ENCODE results near the gene CCP110.

CCP110 gene

GRCh38 chr16:19555186-19555937, 31.6 kb downstream of the CCP110 start, which contains the start of gene VPS35L:
Gene VPS35L (plus strand): TSS chr16:19555703. CDS start chr16:19555730, 27 bp downstream.
- peak; percentile 99 for DNase-seq

DNA sequence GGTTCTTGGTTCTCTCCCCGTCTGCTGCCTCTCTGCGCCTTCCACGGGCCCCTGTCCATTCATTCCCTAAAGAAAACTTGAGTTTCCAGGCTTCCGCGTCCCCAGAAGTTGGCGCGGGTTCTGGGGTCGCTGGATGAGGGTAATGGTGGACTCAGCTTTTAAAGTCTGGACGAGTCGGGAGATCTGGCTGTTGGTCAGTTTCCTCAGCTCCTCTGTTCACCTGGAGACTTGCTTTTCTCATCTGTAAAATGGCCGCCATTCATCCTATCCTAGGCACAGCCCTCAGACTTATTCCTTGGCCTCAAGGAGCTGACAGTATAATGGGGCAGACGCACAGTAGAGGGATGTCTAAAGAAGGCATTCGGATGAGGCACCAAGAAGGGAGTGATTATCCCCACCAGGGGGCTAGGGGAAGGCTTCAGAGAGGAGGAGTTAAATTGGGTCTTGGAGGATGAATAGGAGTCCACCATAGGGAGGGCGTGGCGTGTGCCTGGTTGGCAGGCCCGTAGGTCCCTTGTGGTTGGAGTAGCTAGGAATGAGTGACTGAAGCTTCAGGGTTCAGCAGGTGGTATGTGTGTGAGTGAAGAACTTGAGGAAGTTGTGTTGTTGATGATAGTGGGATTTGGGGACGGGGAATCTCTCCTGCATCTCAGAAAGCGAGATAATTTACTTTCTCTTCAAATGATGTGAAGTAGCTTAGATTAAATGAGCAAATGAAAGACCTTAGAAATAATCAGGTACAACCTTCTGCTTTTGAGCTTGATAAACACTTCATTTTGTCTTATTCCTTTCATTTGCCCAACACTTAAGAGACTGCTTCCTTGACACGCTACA, 32.4 kb downstream of the CCP110 start:
- peak; percentile 32 for DNase-seq

GRCh38 chr16:19559242-19559910, 35.6 kb downstream of the CCP110 start:
- DNase-seq = peak; percentile 61

GRCh38 chr16:19560078-19560477, 36.3 kb downstream of the CCP110 start:
- DNase-seq = no peak

DNA sequence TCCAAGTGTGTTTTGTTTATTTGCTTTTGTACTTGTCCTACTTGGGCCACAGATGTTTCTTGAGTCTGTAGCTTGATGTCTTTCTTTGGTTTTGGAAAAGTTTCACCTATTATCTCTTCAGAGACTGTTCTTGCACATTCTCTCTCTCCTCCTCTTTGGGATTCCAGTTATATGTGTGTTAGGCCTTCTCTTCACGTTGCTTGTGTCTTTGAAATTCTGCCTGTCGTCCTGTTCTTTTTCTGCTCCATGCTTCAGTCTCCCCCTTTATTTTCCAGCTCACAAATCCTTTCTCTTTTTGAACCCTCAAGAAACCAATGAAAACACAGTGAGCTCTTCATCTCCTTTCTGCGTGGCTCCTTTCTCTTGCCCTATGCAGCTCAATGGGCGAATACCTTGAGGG, 39.6 kb downstream of the CCP110 start:
- DNase-seq = no peak

GRCh38 chr16:19566362-19566761, 42.6 kb downstream of the CCP110 start:
- DNase-seq = no peak

- no peak for DNase-seq
Observed at GRCh38 chr16:19567560-19567959, 43.8 kb downstream of the CCP110 start.

GRCh38 chr16:19573997-19574396, 50.3 kb downstream of the CCP110 start:
- DNase-seq = no peak

- no peak for DNase-seq
Observed at GRCh38 chr16:19574615-19575014, 50.9 kb downstream of the CCP110 start.

DNA sequence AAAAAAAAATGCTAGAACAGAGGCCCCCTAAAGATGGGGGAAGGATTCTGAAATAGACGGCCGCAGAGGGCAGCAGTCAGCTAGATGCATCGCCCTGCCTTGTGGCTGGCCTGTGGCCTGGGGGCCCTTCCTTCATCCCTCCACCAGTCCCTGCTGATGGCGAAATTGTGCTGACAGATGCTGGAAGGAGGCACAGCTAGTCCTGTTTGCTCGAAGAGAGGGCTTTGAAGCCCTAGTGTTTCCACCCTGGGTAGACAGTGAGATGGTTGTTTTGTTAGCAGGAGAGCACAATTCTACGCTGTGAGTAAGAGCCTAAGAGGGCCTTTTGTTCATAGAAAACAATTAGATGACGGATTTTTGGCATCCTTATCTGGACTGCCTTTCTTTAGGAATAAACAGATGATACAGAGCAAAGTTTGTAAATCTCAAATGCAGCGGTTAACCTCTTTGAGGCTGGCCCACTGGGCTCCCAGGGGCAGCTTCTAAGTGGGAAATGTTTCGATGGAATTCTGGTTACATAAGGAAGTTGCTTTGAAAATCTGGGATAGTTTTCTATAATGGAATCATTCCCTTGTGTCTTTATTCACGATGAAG, 54.7 kb downstream of the CCP110 start:
- DNase-seq = peak; percentile 7

- DNase-seq = no peak
Observed at GRCh38 chr16:19582050-19582831, 58.5 kb downstream of the CCP110 start.

DNA sequence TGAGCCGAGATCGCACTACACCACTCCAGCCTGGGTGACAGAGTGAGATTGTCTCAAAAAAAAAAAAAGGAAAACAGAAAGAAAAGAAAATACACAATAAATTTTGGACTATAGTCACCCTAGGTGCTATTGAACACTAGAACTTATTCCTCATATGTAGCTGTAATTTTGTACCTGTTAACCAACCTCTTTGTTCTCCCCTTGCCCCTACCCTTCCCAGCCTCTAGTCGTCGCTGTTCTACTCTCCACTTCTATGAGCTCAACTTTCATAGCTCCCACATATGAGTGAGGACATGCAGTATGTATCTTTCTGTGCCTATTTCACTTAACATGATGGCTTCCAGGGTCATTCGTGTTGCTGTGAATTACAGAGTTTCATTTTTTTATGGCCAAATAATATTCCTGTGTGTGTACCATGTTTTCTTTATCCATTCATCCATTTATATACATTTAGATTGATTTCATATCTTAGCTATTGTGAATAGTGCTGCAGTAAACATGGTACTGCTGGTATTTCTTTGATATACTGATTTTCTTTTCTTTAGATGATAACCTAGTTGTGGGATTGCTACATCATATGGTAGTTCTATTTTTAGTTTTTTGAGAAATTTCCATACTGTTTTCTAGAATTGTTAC, 60.0 kb downstream of the CCP110 start:
- peak; percentile 50 for DNase-seq

DNA sequence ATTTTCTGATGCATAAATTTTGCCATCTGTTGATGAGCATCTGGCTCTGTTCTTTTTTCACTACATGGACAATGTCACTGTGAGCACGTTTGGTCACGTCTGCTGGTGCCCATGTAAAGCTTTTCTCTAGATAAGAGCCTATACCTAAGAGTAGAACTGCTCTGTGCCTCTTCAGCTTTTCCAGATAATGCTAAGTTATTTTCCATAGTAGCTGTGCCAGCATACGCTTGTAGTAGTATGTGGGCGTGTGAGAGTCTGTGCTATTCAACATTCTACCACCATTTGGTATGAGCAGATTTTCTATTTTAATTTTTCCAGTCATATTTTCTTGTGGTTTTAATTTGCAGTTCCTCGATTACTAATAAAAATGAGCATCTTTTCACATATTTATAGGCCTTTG, 64.9 kb downstream of the CCP110 start:
- no peak for DNase-seq

GRCh38 chr16:19589106-19589505, 65.4 kb downstream of the CCP110 start:
- DNase-seq = no peak

DNA sequence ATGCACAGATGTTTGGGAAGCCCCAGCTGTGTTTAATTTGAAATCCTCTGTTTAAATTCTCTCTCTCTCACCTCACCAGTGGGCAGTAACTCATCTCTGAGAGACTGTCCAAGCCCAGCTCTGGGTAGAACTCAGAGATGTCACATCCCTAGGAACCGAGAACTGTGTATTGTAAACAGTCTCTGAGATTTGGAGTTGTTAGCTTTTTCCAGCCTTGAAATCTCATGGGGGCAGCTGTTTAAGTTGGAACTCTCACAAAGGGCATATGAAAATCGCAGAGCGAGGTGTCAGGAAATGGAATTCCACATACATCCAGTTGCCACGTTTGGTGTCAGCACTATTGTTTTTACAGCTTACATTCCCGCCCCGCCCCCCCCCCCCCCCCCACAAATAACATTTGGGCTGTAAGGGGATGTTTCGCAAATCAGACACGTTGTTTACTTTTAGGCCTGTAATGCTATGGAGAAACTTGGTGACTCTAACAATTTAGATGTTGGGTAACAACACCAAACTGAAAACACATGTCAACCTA, 66.1 kb downstream of the CCP110 start:
- DNase-seq = peak; percentile 46

- peak; percentile 78 for DNase-seq
Observed at GRCh38 chr16:19595043-19595767, 71.5 kb downstream of the CCP110 start.

DNA sequence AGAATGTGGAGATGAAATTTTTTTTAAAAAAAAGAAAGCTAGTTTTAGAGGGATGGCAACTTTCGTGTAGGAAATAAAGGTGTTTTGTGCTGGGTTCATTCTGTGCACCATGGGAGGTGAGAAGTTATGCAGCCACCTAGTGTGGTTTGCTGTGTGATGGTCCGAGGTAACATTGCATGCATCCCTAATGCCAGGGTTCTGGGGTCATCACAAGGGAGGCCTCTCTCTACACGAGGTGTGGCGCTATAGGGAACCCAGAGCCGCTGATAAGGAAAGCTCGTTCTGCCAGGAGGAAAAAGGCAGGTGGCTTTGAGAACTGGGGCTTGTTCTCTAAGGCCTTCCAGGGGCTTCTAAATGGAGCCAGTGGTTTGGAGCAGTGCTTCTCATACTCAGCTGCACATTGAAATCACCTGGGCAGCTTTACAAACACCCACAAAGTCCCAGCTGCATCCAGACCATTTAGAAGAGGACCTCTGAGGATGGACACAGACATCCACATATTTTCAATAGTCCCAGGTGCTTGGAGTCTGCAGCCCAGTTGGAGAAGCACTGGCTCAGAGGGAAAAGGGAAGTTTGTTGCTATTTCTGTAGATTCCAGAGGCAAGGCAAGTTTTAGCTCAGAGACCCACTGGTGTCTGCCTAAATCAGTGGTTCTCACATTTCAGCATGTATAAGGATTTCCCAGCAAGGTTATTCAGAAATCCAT, 75.2 kb downstream of the CCP110 start:
- DNase-seq = no peak

DNA sequence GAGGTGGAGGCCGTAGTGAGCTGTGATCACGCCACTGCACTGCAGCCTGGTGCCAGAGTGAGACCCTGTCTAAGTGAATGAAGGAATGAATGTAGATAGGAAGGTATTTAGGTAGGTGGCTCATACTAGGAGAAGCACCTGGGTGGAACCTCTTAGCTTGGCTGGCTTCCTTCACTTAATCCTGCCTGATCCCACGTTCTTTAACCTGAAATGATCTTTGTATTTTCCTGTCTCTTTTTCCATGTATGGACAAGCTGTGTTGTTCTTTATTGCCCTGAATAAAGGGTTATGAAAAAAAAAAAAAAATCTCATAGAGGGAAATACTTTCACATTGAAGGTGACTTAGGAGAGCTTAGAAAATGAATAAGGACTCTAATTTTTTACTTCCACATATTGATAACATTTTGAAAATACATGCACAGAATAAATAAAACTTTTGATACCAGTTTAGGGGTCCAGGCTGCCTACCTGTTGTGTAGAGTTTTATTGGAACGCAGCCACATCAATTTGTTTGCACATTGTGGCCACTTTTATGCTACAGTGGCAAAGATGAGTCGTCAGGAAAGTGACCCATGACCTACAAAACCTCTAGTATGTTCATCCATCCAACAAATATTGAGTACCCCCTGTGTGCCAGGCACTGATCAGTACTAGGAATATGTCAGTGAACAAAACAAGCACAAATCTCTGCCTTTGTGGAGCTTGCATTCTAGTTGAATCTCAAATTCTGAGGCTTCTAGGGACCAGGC, 76.4 kb downstream of the CCP110 start:
- no peak for DNase-seq

Measured in fibroblast of upper back skin (primary cell).